ENCODE results near the gene SAMD14.

GRCh38 chr17:50106393-50107131, 23.4 kb downstream of the SAMD14 start:
- TF ChIP-seq REST (IDR thresholded peaks at IDR 0.05) (no peak), TFCP2L1 (CRISPR knock-in tag; IDR thresholded peaks at IDR 0.05) (no peak), ESRRA (IDR thresholded peaks at IDR 0.05; ENCODE audit: borderline replicate concordance, low read length) (no peak), POLR2A (IDR thresholded peaks at IDR 0.05; ENCODE audit: low read length) (no peak), POLR2AphosphoS2 (conservative IDR thresholded peaks at IDR 0.05; ENCODE audit: low read length) (no peak), MAX (IDR thresholded peaks at IDR 0.05) (no peak), CTCF (IDR thresholded peaks at IDR 0.05) (no peak)

All from A549 (cell line).